OCI-LY3 (cell line): ENCODE data around the gene ARHGEF2.

ENCODE experiments used
- H2AFZ ChIP-seq: fragments of 200-600, 300-600 bp; shearing (Covaris generic); 2 replicates; pipeline ENCODE4 v1.6.0; 2014; ENCODE audit warnings: antibody characterized with exemption, low read depth, low read length
- H3K27ac ChIP-seq: fragments of 200-600, 300-600 bp; sonication (generic); 2 replicates; pipeline ENCODE4 v1.5.1; 2014; ENCODE audit warnings: mild to moderate bottlenecking, low read length, moderate library complexity, mixed read lengths
- H3K27me3 ChIP-seq: fragments of 200-600, 300-600 bp; sonication (generic); 2 replicates; pipeline ENCODE4 v1.6.1; 2014; ENCODE audit warnings: low read depth, low read length, mixed read lengths
- H3K36me3 ChIP-seq: fragments of 200-600, 300-600 bp; sonication (generic); replicated peaks from 2 replicates; pipeline ENCODE3; 2014; ENCODE audit warnings: low read depth, low read length, mixed read lengths
- H3K4me1 ChIP-seq: fragments of 300-600, 200-600 bp; sonication (generic); 2 replicates; pipeline ENCODE4 v1.6.1; 2014; ENCODE audit warnings: low read length, mixed read lengths
- H3K4me2 ChIP-seq: fragments of 200-600, 300-600 bp; sonication (generic); 2 replicates; pipeline ENCODE4 v1.6.1; 2014; ENCODE audit warnings: low read length, mixed read lengths
- H3K4me3 ChIP-seq: fragments of 300-600, 200-600 bp; sonication (generic); 2 replicates; pipeline ENCODE4 v1.5.1; 2014; ENCODE audit warnings: antibody characterized with exemption, mild to moderate bottlenecking, low read length, moderate library complexity
- H3K79me2 ChIP-seq: fragments of 300-600, 200-600 bp; shearing (Covaris generic); 2 replicates; pipeline ENCODE4 v1.6.1; 2014; ENCODE audit warnings: mild to moderate bottlenecking, low read length, mixed read lengths
- H3K9ac ChIP-seq: fragments of 300-600, 200-600 bp; shearing (Covaris generic); 2 replicates; pipeline ENCODE4 v1.6.0; 2014; ENCODE audit warnings: mild to moderate bottlenecking, low read length, moderate library complexity
- H3K9me3 ChIP-seq: fragments of 200-600, 300-600 bp; shearing (Covaris generic); 2 replicates; pipeline ENCODE4 v1.6.1; 2014; ENCODE audit warnings: low read length, mixed read lengths; ENCODE audit not compliant: insufficient read depth
- H4K20me1 ChIP-seq: fragments of 200-600, 300-600 bp; sonication (generic); 2 replicates; pipeline ENCODE4 v1.6.1; 2016; ENCODE audit warnings: low read length, mixed read lengths; ENCODE audit not compliant: insufficient read depth
- CTCF ChIP-seq: fragments of 200-600, 300-600 bp; sonication (generic); IDR thresholded peaks from 2 replicates; pipeline ENCODE4 v1.5.1; 2014; ENCODE audit warnings: antibody characterized with exemption, low read length, low read depth
- EZH2phosphoT487 ChIP-seq: fragments of 200-600 bp; shearing (Covaris generic); IDR thresholded peaks from 2 replicates; pipeline ENCODE4 v1.6.1; 2018; ENCODE audit warnings: antibody characterized with exemption, mixed run types, low read depth

Gene ARHGEF2

GRCh38 chr1:155968670-155969069 is 9.7 kb downstream of the ARHGEF2 start:
- Histone ChIP-seq H3K4me2 (no peak overlapping the region), H2AFZ (no peak overlapping the region), H3K79me2 (peaks cover 94% of the 10 kb centered on the region), H4K20me1 (peaks cover 82% of the 10 kb centered on the region), H3K27me3 (no peaks in the 10 kb centered on the region), H3K4me3 (no peak overlapping the region), H3K9ac (no peak overlapping the region), H3K9me3 (no peaks in the 10 kb centered on the region), H3K4me1 (peaks cover 55% of the 10 kb centered on the region), H3K36me3 (peaks cover 68% of the 10 kb centered on the region), H3K27ac (peak overlapping the region; percentile 93)
- TF ChIP-seq CTCF, result no peak
- TF ChIP-seq EZH2phosphoT487, result no peak

GRCh38 chr1:155968051-155968400 is 10.3 kb downstream of the ARHGEF2 start:
- H3K27me3 ChIP-seq, result no peaks in the 10 kb centered on the region
- H3K4me2 ChIP-seq, result no peak overlapping the region
- H3K79me2 ChIP-seq, result peaks cover 88% of the 10 kb centered on the region
- H3K4me3 ChIP-seq, result no peak overlapping the region
- H2AFZ ChIP-seq, result no peak overlapping the region
- H3K9me3 ChIP-seq, result no peaks in the 10 kb centered on the region
- peak overlapping the region; percentile 23; the same call in 1 of the 2 replicates for H3K27ac ChIP-seq
- H3K9ac ChIP-seq, result no peak overlapping the region
- peaks cover 52% of the 10 kb centered on the region for H3K4me1 ChIP-seq
- H3K36me3 ChIP-seq, result peaks cover 69% of the 10 kb centered on the region
- H4K20me1 ChIP-seq, result peaks cover 76% of the 10 kb centered on the region
- TF ChIP-seq EZH2phosphoT487, result no peak
- TF ChIP-seq CTCF, result no peak

GRCh38 chr1:155967341-155968050 is 10.9 kb downstream of the ARHGEF2 start:
- Histone ChIP-seq H3K79me2 (peaks cover 88% of the 10 kb centered on the region), H2AFZ (no peak overlapping the region), H4K20me1 (peaks cover 71% of the 10 kb centered on the region), H3K4me1 (peaks cover 47% of the 10 kb centered on the region), H3K4me3 (no peak overlapping the region), H3K27ac (0 out of 2 replicates have a peak overlapping the region, but pooled peaks have one; percentile 23), H3K27me3 (no peaks in the 10 kb centered on the region), H3K36me3 (peaks cover 74% of the 10 kb centered on the region), H3K9ac (no peak overlapping the region), H3K4me2 (no peak overlapping the region), H3K9me3 (no peaks in the 10 kb centered on the region)
- TF ChIP-seq CTCF (no peak), EZH2phosphoT487 (no peak)

- Histone ChIP-seq H4K20me1 (peaks cover 67% of the 10 kb centered on the region), H3K79me2 (peaks cover 88% of the 10 kb centered on the region), H2AFZ (no peak overlapping the region), H3K9me3 (no peaks in the 10 kb centered on the region), H3K27me3 (no peaks in the 10 kb centered on the region), H3K4me3 (no peak overlapping the region), H3K36me3 (peaks cover 75% of the 10 kb centered on the region), H3K4me2 (no peak overlapping the region), H3K4me1 (peaks cover 39% of the 10 kb centered on the region), H3K9ac (no peak overlapping the region), H3K27ac (no peak overlapping the region)
- TF ChIP-seq CTCF (no peak), EZH2phosphoT487 (no peak)
Measured at GRCh38 chr1:155966750-155967149, 11.6 kb downstream of the ARHGEF2 start.
